ENCODE measurements around the gene ENPP7. TPM values are rescaled to one million over a fixed set of nuclear protein-coding genes. Genes with fewer than 3 reads are reported as not detected.
"Not testable (repeated sequence)": the region's sequence is repeated elsewhere in the genome, so short reads cannot be mapped to it uniquely, and the experiment has no call there.

ENPP7 gene
- total RNA-seq, 1 donor from 2014 or later: not detected

DNA sequence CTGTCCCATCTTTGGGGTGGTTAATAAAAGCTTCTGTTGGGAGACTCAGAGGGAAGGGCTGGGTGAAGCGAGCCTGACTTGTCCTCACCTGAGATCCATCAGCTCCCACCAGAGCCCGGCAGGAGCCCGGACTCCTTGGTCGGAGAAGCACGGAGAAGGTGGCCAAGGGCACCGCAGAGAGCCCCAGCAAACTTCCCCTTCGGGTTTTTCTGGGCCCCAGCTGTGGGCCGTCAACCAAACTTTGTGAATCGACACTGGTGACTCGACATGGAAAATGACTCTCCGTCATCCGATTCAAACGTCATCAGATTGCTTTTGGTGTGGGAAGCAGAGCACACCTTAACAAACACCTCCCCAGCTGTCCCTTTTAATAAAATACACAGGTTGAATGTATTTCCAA, 21.4 kb downstream of the ENPP7 start:
- Histone ChIP-seq H3K36me3 (ENCODE audit: control insufficient read depth, insufficient read depth, low read length) (no peaks in the 10 kb centered on the region), H3K27me3 (ENCODE audit: control insufficient read depth, insufficient read depth, low read length) (peaks cover 16% of the 10 kb centered on the region), H3K4me3 (ENCODE audit: low read depth, low read length) (no peak overlapping the region)
- DNase-seq (ENCODE audit: low read depth): no peak
- FAIRE-seq: no peak
- no peak for TF ChIP-seq CTCF (IDR thresholded peaks at IDR 0.05; ENCODE audit: insufficient read depth, low read length, severe bottlenecking)

GRCh38 chr17:79754370-79754769, 23.6 kb downstream of the ENPP7 start:
- no peak for DNase-seq (ENCODE audit: low read depth)
- no peaks in the 10 kb centered on the region for H3K36me3 ChIP-seq (ENCODE audit: control insufficient read depth, insufficient read depth, low read length)
- TF ChIP-seq CTCF (IDR thresholded peaks at IDR 0.05; ENCODE audit: insufficient read depth, low read length, severe bottlenecking): no peak
- no peak for FAIRE-seq
- no peak overlapping the region for H3K4me3 ChIP-seq (ENCODE audit: low read depth, low read length)
- peaks cover 2% of the 10 kb centered on the region for H3K27me3 ChIP-seq (ENCODE audit: control insufficient read depth, insufficient read depth, low read length)

DNA sequence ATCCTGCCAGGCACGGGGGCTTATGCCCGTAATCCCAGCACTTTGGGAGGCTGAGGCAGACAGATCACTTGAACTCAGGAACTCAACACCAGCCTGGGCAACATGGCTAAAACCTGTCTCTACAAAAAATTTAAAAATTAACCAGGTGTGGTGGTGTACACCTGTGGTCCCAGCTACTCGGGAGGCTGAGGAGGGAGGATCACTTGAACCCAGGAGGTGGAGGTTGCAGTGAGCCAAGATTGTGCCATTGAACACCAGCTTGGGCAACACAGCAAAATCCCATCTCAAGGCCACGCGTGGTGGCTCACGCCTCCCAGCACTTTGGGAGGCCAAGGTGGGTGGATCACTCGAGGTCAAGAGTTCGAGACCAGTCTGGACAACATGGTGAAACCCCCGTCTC, 24.2 kb downstream of the ENPP7 start:
- H3K4me3 ChIP-seq (ENCODE audit: low read depth, low read length); H3K36me3 ChIP-seq (ENCODE audit: control insufficient read depth, insufficient read depth, low read length); FAIRE-seq; DNase-seq (ENCODE audit: low read depth); H3K27me3 ChIP-seq (ENCODE audit: control insufficient read depth, insufficient read depth, low read length): not testable (repeated sequence)

DNA sequence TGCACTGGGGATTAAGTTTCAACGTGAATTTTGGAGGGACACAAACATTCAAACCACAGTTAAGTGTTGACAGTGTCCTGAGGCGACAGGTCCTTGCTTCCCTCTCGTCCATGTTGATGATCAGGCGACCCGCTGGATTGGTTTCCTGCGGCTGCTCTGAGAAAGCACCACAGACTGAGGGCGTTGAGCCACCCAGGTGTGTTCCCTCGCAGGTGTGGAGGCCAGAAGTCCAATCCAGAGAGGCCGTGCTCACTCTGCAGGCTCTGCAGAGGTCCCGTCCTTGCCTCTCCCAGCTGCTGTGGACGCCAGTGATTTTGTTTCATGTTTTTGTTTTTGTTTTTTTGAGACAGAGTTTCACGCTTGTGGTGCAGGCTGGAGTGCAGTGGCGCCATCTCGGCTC, 24.8 kb downstream of the ENPP7 start:
- TF ChIP-seq CTCF (IDR thresholded peaks at IDR 0.05; ENCODE audit: insufficient read depth, low read length, severe bottlenecking): no peak
- no peak for FAIRE-seq
- peaks cover 2% of the 10 kb centered on the region for H3K27me3 ChIP-seq (ENCODE audit: control insufficient read depth, insufficient read depth, low read length)

DNA sequence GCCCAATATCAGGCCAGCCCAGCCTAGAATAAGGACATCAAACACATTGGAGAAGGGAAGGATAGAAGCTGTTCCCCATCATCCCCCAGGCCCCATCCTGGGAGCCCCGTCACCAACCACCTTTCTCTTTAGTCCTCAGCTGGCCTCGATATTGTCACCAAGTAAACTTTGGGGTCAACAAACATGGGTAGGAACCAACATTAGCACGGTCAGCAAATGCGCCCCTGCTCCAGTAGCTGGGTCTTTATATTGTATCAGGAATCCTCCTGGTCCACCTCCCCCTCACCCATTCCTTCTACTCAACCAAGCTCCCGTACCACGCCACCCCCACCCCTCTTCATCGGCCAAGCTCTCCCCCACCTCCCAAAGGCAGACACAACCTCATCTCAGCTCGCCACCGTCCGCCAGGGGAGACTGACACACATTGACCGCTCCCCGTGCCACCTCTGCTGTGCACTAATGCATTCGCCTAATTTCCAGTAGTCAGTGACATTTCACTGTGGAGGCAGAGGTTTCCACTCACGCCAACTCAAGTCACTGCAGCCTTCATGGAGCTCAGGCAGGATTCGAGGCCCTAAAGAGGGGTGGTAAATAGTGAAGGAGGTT, 26.5 kb downstream of the ENPP7 start:
- FAIRE-seq: no peak

More for the DNA sequence above, 24.8 kb downstream of the ENPP7 start:
- Histone ChIP-seq H3K36me3 (ENCODE audit: control insufficient read depth, insufficient read depth, low read length) (no peaks in the 10 kb centered on the region), H3K4me3 (ENCODE audit: low read depth, low read length) (no peak overlapping the region)
- DNase-seq (ENCODE audit: low read depth): no peak

GRCh38 chr17:79758271-79758670, 27.5 kb downstream of the ENPP7 start:
- TF ChIP-seq CTCF (IDR thresholded peaks at IDR 0.05; ENCODE audit: insufficient read depth, low read length, severe bottlenecking): no peak
- FAIRE-seq (no peak), DNase-seq (ENCODE audit: low read depth) (no peak)
- no peak overlapping the region for H3K4me3 ChIP-seq (ENCODE audit: low read depth, low read length)
- no peaks in the 10 kb centered on the region for H3K36me3 ChIP-seq (ENCODE audit: control insufficient read depth, insufficient read depth, low read length)
- peaks cover 2% of the 10 kb centered on the region for H3K27me3 ChIP-seq (ENCODE audit: control insufficient read depth, insufficient read depth, low read length)

More for the DNA sequence above, 26.5 kb downstream of the ENPP7 start:
- no peak for TF ChIP-seq CTCF (IDR thresholded peaks at IDR 0.05; ENCODE audit: insufficient read depth, low read length, severe bottlenecking)
- no peak for DNase-seq (ENCODE audit: low read depth)
- no peaks in the 10 kb centered on the region for H3K36me3 ChIP-seq (ENCODE audit: control insufficient read depth, insufficient read depth, low read length)
- no peak overlapping the region for H3K4me3 ChIP-seq (ENCODE audit: low read depth, low read length)
- H3K27me3 ChIP-seq (ENCODE audit: control insufficient read depth, insufficient read depth, low read length): peaks cover 2% of the 10 kb centered on the region

All from bronchial epithelial cell (primary cell).